GM21723 (cell line): ENCODE results near the gene WIPF2.
"Not testable (repeated sequence)": the region's sequence is repeated elsewhere in the genome, so short reads cannot be mapped to it uniquely, and the experiment has no call there.

ENCODE experiments used
- ATAC-seq: cut with Tn5 transposase; IDR thresholded peaks from one replicate; pipeline ENCODE4 v1.9.1; 2021; ENCODE audit warnings: mild to moderate bottlenecking, moderate library complexity; ENCODE audit not compliant: unreplicated experiment

WIPF2 gene

GRCh38 chr17:40191237-40192208, 27.6 kb upstream of the WIPF2 start:
- ATAC-seq: peak; percentile 75

GRCh38 chr17:40192961-40193360, 26.1 kb upstream of the WIPF2 start:
- no peak for ATAC-seq

- ATAC-seq: no peak
Observed at GRCh38 chr17:40194821-40195220, 24.3 kb upstream of the WIPF2 start.

- ATAC-seq: no peak
Observed at GRCh38 chr17:40197550-40197949, 21.6 kb upstream of the WIPF2 start.

- not testable (repeated sequence) for ATAC-seq
Observed at GRCh38 chr17:40197965-40198456, 21.1 kb upstream of the WIPF2 start.

- no peak for ATAC-seq
Observed at GRCh38 chr17:40198576-40198975, 20.5 kb upstream of the WIPF2 start.

- no peak for ATAC-seq
Observed at GRCh38 chr17:40203131-40203530, 16.0 kb upstream of the WIPF2 start.

GRCh38 chr17:40206193-40206592, 12.9 kb upstream of the WIPF2 start:
- ATAC-seq: not testable (repeated sequence)

- ATAC-seq: no peak
Observed at GRCh38 chr17:40209404-40210093, 9.6 kb upstream of the WIPF2 start.

- not testable (repeated sequence) for ATAC-seq
Observed at GRCh38 chr17:40213914-40214313, 5.2 kb upstream of the WIPF2 start.

GRCh38 chr17:40218006-40218739, 931 bp upstream of the WIPF2 start:
- no peak for ATAC-seq

GRCh38 chr17:40219594-40220338, 662 bp downstream of the WIPF2 start:
- no peak for ATAC-seq

GRCh38 chr17:40224718-40225550, 5.8 kb downstream of the WIPF2 start:
- ATAC-seq: no peak

GRCh38 chr17:40229146-40229545, 10.0 kb downstream of the WIPF2 start:
- ATAC-seq: not testable (repeated sequence)

- no peak for ATAC-seq
Observed at GRCh38 chr17:40230670-40231069, 11.6 kb downstream of the WIPF2 start.

GRCh38 chr17:40231928-40232327, 12.8 kb downstream of the WIPF2 start:
- not testable (repeated sequence) for ATAC-seq

GRCh38 chr17:40241252-40241834, 22.2 kb downstream of the WIPF2 start:
- no peak for ATAC-seq

- no peak for ATAC-seq
Observed at GRCh38 chr17:40242774-40243173, 23.7 kb downstream of the WIPF2 start.

- ATAC-seq: no peak
Observed at GRCh38 chr17:40243761-40244160, 24.7 kb downstream of the WIPF2 start.
